Kidney tubule cell (primary cell): ENCODE results near the gene SMIM12.
A peak's percentile ranks its signal among the peaks of the same experiment; 100 is the strongest.
"Not testable (repeated sequence)": the region's sequence is repeated elsewhere in the genome, so short reads cannot be mapped to it uniquely, and the experiment has no call there.

Source experiments
- DNase-seq: peaks from one replicate; pipeline ENCODE4 v3.0.0-alpha.2; 2018; ENCODE audit warnings: low spot score

The SMIM12 gene

GRCh38 chr1:34843392-34844251 is 15.9 kb downstream of the SMIM12 start:
- no peak for DNase-seq

GRCh38 chr1:34842952-34843371 is 16.6 kb downstream of the SMIM12 start:
- no peak for DNase-seq

GRCh38 chr1:34842073-34842472 is 17.5 kb downstream of the SMIM12 start:
- no peak for DNase-seq

- no peak for DNase-seq
Measured at GRCh38 chr1:34840426-34840825, 19.1 kb downstream of the SMIM12 start.

- DNase-seq = no peak
Measured at GRCh38 chr1:34839526-34840305, 19.8 kb downstream of the SMIM12 start.

GRCh38 chr1:34833711-34834110 is 25.8 kb downstream of the SMIM12 start:
- no peak for DNase-seq

GRCh38 chr1:34831721-34832246 is 27.8 kb downstream of the SMIM12 start:
- DNase-seq = no peak

GRCh38 chr1:34829250-34829649 is 30.3 kb downstream of the SMIM12 start:
- DNase-seq = no peak

GRCh38 chr1:34828611-34829010 is 30.9 kb downstream of the SMIM12 start:
- DNase-seq = no peak

- DNase-seq = no peak
Measured at GRCh38 chr1:34827341-34827941, 32.1 kb downstream of the SMIM12 start.

GRCh38 chr1:34825455-34826091 is 34.0 kb downstream of the SMIM12 start:
- no peak for DNase-seq

GRCh38 chr1:34824817-34825454 is 34.6 kb downstream of the SMIM12 start:
- no peak for DNase-seq

GRCh38 chr1:34822202-34822601 is 37.3 kb downstream of the SMIM12 start:
- DNase-seq = no peak

- not testable (repeated sequence) for DNase-seq
Measured at GRCh38 chr1:34818862-34819261, 40.7 kb downstream of the SMIM12 start.

- no peak for DNase-seq
Measured at GRCh38 chr1:34816778-34817177, 42.8 kb downstream of the SMIM12 start.

GRCh38 chr1:34816332-34816731 is 43.2 kb downstream of the SMIM12 start:
- DNase-seq = no peak

GRCh38 chr1:34810781-34811180 is 48.8 kb downstream of the SMIM12 start:
- not testable (repeated sequence) for DNase-seq

- DNase-seq = no peak
Measured at GRCh38 chr1:34808051-34808810, 51.3 kb downstream of the SMIM12 start.

GRCh38 chr1:34806396-34806795 is 53.2 kb downstream of the SMIM12 start:
- DNase-seq = peak; percentile 3

- no peak for DNase-seq
Measured at GRCh38 chr1:34803770-34804169, 55.8 kb downstream of the SMIM12 start.
